Mucosa of descending colon (tissue), 3 donors: ENCODE results near the gene NEGR1. TPM values are rescaled to one million over a fixed set of nuclear protein-coding genes. Genes with fewer than 3 reads are reported as not detected.

ENCODE experiments used
- ATAC-seq: fragments of 200-7000 bp; cut with Tn5 transposase; one replicate; pipeline ENCODE4 v1.9.1; 2020; ENCODE audit warnings: mild to moderate bottlenecking, moderate library complexity
- DNase-seq, 3 donors: peaks; one replicate each; pipeline ENCODE4 v3.0.0-alpha.2; 2020
- H3K36me3 ChIP-seq: fragments of 200-600 bp; one replicate; pipeline ENCODE4 v1.8.0; 2021; ENCODE audit warnings: low read depth, mild to moderate bottlenecking
- H3K4me1 ChIP-seq: fragments of 200-600 bp; one replicate; pipeline ENCODE4 v1.8.0; 2021; ENCODE audit warnings: low read depth, mild to moderate bottlenecking
- H3K4me3 ChIP-seq: fragments of 200-600 bp; one replicate; pipeline ENCODE4 v1.8.0; 2021; ENCODE audit warnings: mild to moderate bottlenecking
- H3K9me3 ChIP-seq: fragments of 200-600 bp; one replicate; pipeline ENCODE4 v1.8.0; 2021; ENCODE audit warnings: mild to moderate bottlenecking
- CTCF ChIP-seq: fragments of 200-600 bp; IDR thresholded peaks from one replicate; pipeline ENCODE4 v1.8.0; 2022; ENCODE audit warnings: antibody characterized with exemption, mild to moderate bottlenecking
- intact Hi-C, 2 donors: fragments of 100-400 bp; cut with DNase I in 1 of 2; cut with micrococcal nuclease in 1 of 2; formaldehyde crosslinking; loops; one replicate each; pipeline versions ENCODE4 v1.11.0 to v1.11.1; 2022; cut with DNase I, micrococcal nuclease
- total RNA-seq, 3 donors: library from RNA; stranded (reverse); fragmentation: NEBNext Ultra II Directional in 2 of 3; extraction: Animal tissue kit (Norgen Biotek cat#: 25700) in 2 of 3; gene quantifications; one replicate each; pipeline versions ENCODE4 v1.2.1 to v1.2.4, GENCODE V29; 2021 to 2023
- donor health status: DM: no; HTN: no; CAD: no; lungs with moderate emphysema.
- donor health status: DM: no; HTN: no; CAD: no.
- donor health status: DM: no; HTN: yes; CAD: no.

The NEGR1 gene
- total RNA-seq, 3 donors from 2014 or later, result 2.3 to 47.9 (median 8.0) TPM

GRCh38 chr1:71861022-71861421, 421.3 kb downstream of the NEGR1 start:
- no peak for TF ChIP-seq CTCF
- H3K9me3 ChIP-seq, result no peaks in the 10 kb centered on the region
- intact Hi-C loops, result no loop called here
- no peaks in the 10 kb centered on the region for H3K36me3 ChIP-seq
- no peaks in the 10 kb centered on the region for H3K4me1 ChIP-seq
- ATAC-seq (peak; percentile 36), DNase-seq (no peak)
- H3K4me3 ChIP-seq, result no peak overlapping the region

- no peak for ATAC-seq
- Histone ChIP-seq H3K36me3 (no peaks in the 10 kb centered on the region), H3K4me1 (no peaks in the 10 kb centered on the region), H3K4me3 (no peak overlapping the region), H3K9me3 (no peaks in the 10 kb centered on the region)
- intact Hi-C loops, result no loop called here
- no peak for DNase-seq
- no peak for TF ChIP-seq CTCF
These were observed 422.5 kb downstream of the NEGR1 start for GRCh38 chr1:71859806-71860205.

- H3K36me3 ChIP-seq, result no peaks in the 10 kb centered on the region
- intact Hi-C loops, result no loop called here
- no peak for ATAC-seq
- no peak for DNase-seq
- H3K4me3 ChIP-seq, result no peak overlapping the region
- no peak for TF ChIP-seq CTCF
- no peaks in the 10 kb centered on the region for H3K9me3 ChIP-seq
- H3K4me1 ChIP-seq, result no peaks in the 10 kb centered on the region
These were observed 424.5 kb downstream of the NEGR1 start for GRCh38 chr1:71857862-71858261.

- DNase-seq (no peak), ATAC-seq (no peak)
- intact Hi-C loops, result no loop called here
- Histone ChIP-seq H3K4me1 (no peaks in the 10 kb centered on the region), H3K36me3 (no peaks in the 10 kb centered on the region), H3K4me3 (no peak overlapping the region), H3K9me3 (no peaks in the 10 kb centered on the region)
- TF ChIP-seq CTCF, result no peak
These were observed 429.0 kb downstream of the NEGR1 start for GRCh38 chr1:71853360-71853759.

GRCh38 chr1:71850936-71851335, 431.4 kb downstream of the NEGR1 start:
- Histone ChIP-seq H3K9me3 (no peaks in the 10 kb centered on the region), H3K4me1 (no peaks in the 10 kb centered on the region), H3K4me3 (no peak overlapping the region), H3K36me3 (no peaks in the 10 kb centered on the region)
- DNase-seq (no peak), ATAC-seq (no peak)
- intact Hi-C loops, result no loop called here
- no peak for TF ChIP-seq CTCF

- TF ChIP-seq CTCF, result no peak
- intact Hi-C loops, result no loop called here
- no peak for DNase-seq
- Histone ChIP-seq H3K36me3 (no peaks in the 10 kb centered on the region), H3K4me1 (no peaks in the 10 kb centered on the region), H3K4me3 (no peak overlapping the region), H3K9me3 (no peaks in the 10 kb centered on the region)
- ATAC-seq, result no peak
These were observed 431.8 kb downstream of the NEGR1 start for GRCh38 chr1:71850515-71850914.
